Stimulated activated CD8-positive, alpha-beta memory T cell treated with anti-CD3 and anti-CD28 coated beads, Interleukin-7, amount 100 ng/mL, for 24 hours (primary cell): ENCODE data around the gene KCTD15.

Experiments used
- DNase-seq: peaks from one replicate; pipeline ENCODE4 v3.0.0-alpha.2; 2020; ENCODE audit warnings: low read depth

KCTD15 gene

DNA sequence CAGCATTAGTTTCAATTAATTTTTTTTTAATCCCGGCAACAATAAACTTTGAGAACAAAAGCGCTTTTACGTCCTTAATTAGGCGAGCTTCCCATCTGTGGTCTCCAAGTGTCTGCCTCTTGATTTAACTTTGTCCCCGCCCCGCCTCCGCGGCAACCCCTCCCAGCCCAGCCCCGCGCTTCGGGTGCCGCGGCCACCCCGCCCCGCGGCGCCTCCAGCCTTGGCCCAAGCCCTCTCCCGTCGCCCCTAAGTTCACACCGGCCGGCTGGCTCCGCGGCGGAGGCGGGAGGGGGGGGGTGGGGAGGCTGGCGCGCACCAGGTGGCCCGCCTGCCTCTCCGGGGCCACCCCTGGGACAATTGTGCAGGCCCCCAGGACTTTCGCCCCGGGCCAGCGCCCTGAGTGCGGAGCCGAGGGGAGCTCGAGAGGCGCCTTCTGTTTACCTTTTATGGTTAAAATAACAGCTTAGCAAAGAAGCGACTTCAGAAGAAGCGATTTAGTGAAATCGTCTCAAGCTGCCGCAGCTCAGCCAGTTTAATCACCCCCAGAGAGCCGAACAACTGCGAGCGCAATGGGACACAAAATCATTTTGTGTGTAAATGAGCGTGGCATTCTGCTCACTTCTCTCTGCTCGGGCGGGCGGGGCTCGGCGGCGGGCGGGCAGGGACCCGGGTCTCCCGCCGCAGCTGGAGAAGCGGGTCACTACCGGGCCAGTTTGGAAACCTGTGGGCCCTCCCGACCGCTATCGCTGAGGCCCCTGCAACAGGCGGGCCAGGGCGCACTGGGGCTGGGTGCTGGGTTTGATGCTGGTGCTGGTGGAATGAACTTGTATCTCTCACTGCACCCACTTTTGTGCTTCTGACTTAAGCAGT lies 1.4 kb downstream of the KCTD15 start:
- DNase-seq, result no peak

DNA sequence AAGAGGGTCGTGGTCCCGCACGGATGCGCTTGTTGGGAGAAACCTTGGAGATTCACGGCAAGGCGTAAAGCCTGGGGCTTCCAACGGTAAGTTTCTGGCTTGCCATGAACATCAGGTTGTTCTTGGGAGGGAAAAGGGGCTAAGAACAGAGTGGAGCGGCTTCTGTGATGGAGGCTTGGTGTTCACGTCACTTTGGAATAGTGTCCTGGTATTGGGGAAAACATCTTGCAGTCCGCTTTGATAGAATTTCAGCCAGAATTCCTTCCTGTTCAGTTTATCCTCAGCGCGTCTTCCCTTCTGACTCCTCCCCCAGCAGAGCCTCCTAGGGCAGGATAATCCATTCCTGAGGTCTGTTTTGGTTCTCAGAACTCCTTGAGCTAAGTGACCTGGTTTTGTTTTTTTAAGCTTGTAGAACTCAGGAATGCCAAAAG lies 2.0 kb downstream of the KCTD15 start:
- DNase-seq, result no peak

DNA sequence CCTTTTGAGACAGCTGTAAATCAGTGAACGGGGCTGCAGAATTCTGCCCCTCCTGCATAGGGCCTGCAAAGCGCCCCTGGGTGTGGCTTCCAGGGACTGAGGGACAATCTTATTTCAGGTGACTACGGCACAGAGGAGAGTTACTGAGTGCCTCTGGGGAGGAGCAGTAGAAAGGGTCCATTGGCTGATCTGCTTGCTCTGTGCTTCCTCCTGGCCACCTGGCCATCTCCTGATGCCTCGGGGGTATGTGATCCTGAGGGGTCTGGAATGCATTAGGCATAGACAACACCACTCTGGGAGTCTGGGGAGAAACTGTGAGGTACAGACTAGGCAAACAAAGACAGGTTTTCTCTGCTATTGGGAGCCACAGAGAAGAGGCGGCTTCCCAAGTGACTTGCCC lies 2.8 kb downstream of the KCTD15 start:
- DNase-seq, result no peak

DNA sequence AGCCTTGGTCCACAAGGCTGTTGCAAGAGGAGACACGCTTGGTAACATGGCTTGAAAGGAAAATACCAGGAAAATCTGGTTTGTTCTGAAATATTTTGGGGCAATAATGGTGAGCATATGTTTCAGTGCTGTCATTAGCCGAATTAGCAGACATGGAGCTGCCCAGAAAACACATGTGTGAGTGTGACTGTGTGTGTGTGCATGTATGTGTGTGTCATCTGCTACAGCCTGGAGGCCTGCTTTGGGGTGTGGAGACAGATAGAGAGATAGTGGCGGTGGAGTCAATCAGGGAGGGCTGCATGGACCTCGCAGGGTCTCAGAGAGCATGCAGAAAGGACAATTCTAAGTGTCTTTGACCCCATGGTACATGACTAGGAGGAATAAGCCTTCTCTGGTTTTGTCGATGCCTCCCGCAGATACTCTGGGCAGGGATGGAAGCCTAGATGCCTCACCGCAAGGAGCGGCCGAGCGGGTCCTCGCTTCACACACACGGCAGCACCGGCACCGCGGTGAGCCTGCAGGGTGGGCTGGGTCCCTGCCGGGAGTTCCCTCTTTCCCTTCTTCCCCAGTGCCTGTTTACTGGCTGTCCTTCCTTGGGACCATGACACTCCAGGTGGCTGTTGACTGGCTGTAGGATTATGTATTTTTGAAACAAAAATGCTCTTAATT lies 3.5 kb downstream of the KCTD15 start:
- no peak for DNase-seq

DNA sequence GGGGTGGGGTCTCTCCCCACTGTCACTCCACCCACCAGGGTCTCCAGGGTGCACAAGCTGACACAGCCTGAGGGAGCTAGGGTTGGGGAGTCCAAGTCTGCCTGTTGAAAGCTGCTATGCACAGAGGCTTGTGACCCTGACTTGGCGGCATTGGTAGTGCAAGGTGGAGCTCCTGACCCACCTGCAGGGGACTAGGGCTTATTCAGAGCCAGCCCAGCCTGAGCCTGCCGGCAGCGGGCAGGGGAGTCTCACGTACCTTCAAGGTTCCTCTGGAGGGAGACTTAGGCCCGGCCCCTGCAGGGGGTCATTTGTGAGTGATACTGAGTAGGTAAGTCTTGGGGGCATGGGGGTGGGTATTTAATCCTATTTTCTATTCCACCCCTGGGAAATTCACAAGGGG lies 4.7 kb downstream of the KCTD15 start:
- DNase-seq, result no peak

DNA sequence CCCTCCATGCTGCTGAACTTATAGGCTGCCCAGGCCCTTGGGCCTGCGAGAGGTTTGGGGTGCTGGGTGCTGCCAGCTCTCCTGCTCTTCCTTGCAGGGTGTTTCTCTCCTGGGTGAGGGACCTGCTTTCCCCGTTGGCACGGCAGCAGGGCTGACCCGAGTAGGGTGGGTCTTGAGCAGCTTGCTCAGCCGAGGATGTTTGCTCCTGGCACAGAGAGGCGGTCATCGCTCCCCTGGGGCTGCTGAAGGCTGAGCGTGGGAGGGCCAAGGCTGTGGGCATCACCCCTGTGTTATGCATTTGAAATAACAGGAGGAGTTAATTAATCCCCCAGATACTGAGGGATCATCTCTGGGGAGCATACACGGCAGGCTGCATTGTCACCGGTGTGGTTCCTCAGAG lies 5.3 kb downstream of the KCTD15 start:
- DNase-seq, result no peak

DNA sequence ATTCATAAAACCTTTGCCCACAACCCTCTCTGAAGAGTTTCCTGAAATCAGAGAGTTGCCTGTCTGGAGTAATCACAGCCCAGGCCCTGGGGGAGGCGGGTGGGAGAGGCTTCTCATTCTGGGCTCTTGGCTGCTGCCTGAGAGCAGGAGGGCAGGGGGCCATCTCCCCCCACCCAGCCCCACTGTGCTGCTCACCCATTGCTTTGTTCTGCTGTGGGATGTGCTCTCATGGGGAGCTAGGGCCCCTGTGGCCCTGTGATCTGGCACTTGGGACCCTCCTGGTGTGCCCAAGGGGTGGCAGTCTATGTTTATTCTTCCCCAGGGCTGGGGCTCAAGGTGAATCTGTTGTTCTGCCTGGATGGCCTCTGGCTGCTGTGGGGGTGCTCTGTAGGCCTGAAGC lies 6.1 kb downstream of the KCTD15 start:
- no peak for DNase-seq

DNA sequence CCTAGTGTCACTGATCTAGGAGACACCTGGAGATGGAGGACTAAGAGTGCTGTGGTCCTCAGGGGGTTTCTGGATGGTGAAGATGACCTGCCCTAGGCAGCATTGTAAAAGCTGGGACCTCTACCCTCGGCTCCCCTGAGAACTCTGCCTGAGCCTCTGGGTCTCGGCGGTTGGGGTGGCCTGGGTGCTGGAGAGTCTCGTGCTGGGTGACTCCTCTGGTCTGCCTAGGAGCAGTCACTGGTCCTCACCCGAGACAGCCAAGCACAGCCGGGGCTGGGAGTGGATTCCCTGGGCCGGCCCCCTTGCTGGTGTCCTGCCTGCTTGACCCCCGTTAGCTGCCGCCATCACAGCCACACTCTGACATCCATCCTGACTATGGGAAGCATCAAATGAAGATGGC lies 6.7 kb downstream of the KCTD15 start:
- DNase-seq, result no peak

DNA sequence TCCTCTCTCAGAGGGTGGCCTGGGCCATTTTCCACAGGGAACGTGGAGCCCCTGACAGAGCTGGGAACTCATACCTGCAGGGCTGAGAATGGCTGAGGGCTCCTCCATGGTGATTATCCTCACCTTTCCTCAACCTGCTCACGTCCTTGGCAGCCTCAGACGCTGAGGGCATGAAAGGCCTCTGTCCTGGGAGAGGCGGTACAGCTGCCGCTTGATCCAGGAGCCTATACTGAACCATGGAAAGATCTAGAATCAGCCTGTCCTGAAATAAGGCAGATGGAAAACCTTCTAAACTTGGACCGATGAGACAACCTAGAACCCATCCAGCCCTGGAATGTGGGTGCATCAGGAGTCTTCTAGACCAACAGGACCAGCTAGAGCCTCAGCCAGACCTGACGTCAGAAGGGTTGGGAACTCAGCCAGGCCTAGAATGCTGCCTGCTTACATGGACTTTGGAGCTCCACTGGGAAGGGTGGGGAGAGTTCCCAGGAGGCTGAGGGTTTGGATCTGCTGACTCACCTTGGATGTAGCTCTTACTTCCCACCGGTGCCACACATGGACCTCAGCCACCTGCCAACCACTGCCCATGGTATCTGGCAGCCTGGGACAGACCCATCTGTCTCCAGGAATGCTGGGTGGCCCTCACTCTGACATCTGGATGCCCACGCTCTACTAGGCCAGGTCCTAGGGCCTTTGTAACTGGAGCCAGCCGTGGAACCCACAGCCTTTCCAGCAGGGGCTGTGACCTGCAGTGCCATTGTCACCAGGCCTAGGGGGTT lies 7.5 kb downstream of the KCTD15 start:
- no peak for DNase-seq

DNA sequence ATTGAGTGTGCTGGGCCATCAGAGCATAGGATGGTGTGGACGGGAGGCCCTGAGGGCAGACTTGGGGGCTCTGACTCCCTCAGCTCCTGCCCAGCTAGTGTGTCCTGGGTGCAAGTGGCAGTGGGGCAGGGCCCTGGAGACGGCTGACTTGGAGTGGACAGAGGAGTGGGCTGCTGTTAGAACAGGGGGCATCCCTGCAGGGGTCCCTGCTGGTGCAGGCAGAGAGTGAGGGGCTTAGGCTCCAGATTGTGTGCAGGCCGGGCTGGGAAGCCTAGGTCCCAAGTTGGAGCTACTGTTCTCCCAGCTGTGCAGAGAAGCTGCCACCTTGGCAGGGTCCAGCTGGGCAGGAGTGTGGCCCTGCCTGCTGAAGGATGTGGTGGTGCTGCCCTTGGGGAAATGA lies 8.6 kb downstream of the KCTD15 start:
- DNase-seq, result no peak

DNA sequence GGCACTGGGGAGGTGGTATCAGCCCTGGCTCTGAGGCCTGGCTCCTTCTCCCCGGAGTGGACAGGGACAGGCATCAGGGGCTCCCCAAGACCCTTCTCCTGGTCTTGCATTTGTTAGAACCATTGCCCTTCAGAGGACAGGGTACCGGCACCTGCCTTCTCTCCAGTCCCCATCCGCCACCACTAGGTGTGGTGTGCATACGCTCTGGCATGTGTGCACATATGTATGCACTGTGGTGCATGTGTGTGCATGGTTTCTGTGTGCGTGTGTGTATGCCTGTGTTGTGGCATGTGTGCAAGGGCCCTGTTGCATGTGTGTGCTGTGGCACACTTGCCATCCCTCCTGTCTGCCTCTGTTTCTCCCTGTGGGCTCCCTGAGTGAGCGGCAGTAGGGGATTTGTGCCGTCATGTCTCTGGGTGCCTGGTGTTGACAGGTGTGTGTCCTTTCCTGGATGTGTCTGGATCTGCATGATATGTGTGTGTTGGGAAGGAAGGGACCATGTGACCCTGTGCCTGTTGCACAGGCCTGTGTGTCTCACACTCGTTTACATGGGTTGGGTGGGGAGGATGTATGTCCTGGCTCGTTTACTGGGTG lies 9.3 kb downstream of the KCTD15 start:
- DNase-seq, result no peak

DNA sequence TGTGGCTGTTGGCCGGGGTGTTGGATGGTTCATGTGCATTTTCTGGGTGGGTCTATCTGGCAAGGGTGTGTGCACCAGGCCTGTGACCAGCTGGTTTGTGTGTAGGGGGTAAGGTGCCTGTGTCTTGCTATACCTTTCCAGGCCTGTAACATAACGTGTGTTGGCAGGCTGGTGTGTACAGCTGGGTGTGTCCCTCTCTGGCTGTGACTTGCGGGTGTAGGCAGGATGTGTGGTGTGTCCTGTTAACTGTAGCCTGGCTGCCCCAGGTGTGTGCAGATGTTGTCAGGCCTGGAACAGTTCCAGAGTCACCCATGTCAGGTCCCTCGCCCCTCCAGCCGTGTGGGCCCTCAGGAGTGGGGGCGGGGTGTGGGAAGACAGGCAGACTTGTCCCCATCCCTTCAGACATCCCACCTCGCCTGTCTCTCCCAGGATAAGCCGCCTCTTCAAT lies 9.8 kb downstream of the KCTD15 start:
- DNase-seq, result no peak

DNA sequence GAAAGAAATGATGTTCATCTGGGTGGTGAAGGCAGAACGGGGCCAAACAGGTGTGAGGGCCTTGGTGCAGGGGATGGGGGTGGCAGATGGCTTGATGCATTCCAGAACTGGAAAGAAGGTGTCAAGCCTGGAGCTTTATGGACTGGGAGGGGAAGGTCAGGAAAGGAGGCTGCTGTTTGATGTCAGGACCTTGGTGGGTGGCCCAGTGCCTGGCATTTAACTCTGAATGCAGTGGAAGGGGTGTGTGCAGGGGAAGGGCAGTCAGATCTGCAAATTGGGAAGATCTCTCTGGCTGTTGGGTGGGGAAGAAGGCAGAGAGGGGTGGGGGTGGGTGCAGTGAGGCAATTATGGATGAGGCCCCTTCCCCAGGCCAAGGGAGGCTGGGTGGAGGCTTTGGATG lies 11.7 kb downstream of the KCTD15 start:
- DNase-seq, result no peak

DNA sequence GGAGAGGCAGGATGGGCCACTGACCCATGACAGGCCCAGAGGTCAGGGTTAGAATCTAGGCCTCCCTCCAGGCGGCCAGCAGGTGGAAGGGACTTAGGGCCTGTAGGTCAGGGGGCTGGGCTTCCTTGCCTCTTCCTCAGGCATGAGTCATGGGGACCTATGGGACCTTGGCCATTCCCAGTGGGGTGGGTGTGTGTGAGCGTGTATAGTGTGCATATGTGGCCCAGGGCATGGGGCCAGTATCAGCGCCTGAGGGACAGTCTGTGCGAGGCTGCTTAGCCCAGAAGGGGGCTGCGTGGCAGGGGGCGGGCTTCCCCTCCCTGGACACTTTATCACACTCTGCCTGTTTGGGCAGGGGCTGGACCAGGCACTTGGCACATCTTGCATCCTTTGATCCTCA lies 13.3 kb downstream of the KCTD15 start:
- DNase-seq, result no peak

DNA sequence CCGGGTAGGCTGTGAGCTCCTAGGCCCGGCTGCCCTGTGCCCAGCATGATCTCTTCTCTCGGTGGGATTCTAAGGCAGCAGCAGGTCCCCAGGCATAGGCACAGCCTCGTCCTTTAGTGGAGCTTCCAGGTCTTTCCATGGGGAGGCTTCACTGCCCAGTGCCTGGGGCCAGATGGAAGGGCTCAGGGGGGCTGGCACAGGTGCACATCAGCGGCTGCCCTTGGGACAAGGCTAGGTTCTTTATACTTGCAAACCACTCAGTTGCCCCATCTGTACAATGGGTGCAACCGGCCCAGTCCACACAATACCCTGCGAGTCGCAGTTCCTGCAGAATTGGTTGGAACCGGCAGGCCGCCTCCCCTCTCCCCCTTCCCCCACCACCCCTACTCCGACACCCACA lies 14.2 kb downstream of the KCTD15 start:
- DNase-seq, result no peak

DNA sequence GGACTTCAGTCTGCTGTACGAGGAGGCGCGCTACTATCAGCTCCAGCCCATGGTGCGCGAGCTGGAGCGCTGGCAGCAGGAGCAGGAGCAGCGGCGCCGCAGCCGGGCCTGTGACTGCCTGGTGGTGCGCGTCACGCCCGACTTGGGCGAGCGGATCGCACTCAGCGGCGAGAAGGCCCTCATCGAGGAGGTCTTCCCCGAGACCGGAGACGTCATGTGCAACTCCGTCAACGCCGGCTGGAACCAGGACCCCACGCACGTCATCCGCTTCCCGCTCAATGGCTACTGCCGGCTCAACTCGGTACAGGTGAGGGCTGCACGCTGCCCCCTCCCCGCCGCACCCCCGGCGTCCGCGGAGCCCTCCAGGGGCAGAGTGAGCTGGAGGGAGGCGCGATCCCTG lies 14.6 kb downstream of the KCTD15 start:
- DNase-seq, result no peak

DNA sequence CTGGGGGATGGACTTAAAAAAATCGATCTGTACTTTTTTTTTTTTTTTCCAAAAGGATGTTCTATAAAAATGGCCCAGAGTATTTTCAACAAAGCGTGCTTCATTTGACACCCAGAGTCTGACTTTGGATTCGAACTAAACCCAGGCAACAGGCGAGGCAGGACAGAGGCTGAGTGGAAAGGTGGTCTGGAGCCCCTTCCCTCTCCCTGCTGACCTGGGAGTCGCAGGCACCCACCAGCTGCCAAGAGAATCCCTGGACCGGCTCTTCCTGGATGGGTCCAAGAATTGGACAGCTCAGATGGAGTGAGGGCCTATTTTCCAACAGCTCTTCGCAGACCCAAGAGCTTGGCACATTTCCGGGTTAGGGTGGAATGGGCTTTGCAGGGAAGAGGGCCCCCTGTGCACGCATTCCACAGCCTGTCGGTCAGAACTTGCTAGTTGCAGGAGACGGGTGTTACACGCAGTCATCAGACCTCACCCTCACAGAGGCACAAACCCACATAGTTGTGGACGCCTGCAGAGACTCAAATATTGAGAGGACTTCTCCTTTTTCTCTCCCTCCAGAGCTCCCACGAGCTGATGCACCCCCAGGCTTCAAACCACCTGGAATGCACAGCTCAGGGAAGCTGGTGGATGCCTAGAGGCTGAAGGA lies 15.2 kb downstream of the KCTD15 start:
- no peak for DNase-seq

DNA sequence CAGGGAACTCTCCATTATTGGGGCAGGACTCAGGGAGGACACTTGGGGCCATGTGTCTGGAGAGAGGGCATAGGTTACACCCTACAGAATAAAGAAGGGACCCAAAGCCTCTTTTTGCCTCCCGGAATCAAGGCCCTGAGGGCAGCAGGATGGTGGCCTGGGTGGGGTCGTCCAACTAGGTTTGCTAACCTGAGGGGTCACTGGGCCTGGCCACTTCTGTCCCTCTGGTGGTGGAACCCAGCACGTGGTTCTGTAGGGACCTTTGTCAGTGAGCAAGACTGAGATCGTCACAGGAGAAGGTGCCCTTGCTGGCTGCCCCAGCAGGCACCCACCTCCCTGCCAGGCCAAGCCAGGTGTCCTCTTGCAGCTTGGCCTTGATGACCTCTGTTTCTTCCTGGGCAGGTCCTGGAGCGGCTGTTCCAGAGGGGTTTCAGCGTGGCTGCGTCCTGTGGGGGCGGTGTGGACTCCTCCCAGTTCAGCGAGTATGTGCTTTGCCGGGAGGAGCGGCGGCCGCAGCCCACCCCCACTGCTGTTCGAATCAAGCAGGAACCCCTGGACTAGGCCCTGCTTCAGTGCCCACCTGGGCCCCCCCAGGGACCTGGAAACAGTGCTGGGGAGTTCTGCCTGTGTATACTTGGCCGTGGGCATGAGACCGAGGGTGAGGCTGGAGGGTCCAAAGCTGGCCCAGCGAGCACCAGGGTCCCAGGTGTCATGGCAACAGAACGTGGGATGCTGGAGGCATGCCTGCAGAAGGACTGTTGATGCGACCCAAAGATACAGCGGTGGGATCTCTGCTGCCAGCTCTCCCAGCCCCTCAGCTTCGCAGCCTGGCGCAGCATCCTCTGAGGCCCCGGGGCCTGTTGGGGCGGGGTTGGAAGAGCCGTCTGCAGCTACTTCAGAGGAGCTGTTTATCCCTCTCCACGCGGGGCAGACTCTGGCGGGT lies 16.0 kb downstream of the KCTD15 start:
- DNase-seq, result no peak

DNA sequence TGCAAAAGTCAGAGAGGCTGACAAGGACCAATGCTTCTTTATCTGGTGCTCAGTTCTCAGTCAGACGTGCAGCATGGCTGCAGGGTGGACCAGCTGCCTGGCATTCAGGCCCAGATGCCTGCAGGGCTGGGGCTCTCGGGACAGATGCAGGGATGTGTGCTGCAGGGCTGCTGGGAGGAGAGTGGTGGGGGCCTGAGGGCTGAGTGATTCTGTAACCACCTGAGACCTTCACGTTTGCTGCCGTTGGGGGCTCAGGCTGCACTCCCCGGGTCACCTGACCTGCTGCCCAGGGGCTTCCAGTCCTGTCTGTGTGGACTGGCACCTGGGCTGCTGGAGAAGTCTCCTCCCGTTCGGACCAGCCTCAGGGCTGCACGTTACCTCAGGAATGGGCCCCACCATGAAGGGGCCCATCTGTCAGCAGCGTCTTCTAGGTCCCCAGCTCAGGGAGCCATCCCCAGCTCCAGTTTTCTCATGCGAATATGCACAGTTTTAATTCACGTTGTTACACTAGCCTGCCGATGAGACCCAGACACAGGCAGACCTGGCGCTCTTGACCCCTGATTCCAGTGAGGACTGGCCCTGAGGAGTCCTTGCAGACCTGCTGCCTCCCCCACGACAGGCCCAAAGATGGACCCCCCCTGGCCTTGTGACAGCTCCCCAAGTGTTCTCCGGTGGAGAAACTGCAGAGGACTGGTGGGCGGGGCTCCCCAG lies 16.9 kb downstream of the KCTD15 start:
- DNase-seq, result no peak
